Lung microvascular endothelial cell (primary cell): ENCODE data around the gene CENPN. TPM values are rescaled to one million over a fixed set of nuclear protein-coding genes. Genes with fewer than 3 reads are reported as not detected.

ENCODE experiments used
- DNase-seq, 2 donors: peaks; one replicate each; pipeline versions ENCODE4 v3.0.0 to v3.0.0-alpha.2; 2010; ENCODE audit warnings: low read depth in 2 of 2
- total RNA-seq: library from RNA; depleted of rRNA; stranded (reverse); fragments of >200 nt; gene quantifications from 2 replicates; pipeline ENCODE4 v1.2.1, GENCODE V29; 2014

Gene CENPN
- total RNA-seq, 1 donor from 2014 or later: 18.3 TPM

DNA sequence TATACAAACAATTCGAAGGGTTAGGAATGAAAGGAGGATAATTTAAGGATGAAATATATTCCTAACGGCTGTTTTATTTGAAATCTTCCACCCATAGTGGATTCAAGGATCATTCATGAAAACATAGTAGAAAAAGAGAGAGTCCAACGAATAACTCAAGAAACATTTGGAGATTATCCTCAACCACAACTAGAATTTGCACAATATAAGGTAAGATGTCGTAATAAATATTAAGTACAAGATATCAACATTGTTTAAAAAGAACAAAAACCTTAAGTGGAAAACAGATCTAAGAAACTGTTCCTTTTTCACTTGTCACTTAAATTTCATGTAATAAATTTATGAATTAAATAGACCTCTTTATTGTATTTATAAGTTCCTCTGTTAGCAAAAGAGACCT is 19.4 kb downstream of the CENPN start:
- no peak for DNase-seq

- no peak for DNase-seq
Measured at GRCh38 chr16:81029930-81030604, 23.1 kb downstream of the CENPN start.

DNA sequence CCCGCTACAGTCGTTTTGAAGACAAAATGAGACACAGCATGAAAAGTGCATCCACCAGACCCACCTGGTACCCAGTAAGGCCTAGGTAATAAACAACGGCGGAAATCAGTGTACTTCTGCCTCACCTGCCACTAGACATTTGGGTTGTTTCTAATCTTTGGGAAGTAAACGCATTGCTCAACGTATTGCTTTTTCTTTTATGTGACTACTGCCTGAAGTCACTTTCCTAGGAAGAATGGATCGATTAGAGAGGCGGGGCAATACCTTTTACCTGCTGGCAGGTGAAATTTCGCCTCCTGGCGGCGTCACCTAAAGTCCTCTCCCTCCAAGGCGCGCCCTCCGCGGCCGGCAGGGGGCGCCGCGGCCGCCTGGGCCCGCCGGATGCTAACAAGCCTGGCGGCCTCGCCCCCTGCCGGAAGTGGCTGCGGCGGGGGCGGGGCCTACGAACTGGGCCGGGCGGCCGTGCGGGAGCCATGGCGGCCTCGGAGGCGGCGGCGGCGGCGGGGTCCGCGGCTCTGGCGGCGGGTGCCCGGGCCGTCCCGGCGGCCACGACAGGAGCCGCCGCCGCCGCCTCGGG is 28.5 kb downstream of the CENPN start, which contains the start of gene ATMIN:
TSS of gene ATMIN (plus strand) at position 445 of the 577 bp plus-strand sequence. CDS start at position 474, 29 bp downstream.
- peak; percentile 88 to 92 for DNase-seq

DNA sequence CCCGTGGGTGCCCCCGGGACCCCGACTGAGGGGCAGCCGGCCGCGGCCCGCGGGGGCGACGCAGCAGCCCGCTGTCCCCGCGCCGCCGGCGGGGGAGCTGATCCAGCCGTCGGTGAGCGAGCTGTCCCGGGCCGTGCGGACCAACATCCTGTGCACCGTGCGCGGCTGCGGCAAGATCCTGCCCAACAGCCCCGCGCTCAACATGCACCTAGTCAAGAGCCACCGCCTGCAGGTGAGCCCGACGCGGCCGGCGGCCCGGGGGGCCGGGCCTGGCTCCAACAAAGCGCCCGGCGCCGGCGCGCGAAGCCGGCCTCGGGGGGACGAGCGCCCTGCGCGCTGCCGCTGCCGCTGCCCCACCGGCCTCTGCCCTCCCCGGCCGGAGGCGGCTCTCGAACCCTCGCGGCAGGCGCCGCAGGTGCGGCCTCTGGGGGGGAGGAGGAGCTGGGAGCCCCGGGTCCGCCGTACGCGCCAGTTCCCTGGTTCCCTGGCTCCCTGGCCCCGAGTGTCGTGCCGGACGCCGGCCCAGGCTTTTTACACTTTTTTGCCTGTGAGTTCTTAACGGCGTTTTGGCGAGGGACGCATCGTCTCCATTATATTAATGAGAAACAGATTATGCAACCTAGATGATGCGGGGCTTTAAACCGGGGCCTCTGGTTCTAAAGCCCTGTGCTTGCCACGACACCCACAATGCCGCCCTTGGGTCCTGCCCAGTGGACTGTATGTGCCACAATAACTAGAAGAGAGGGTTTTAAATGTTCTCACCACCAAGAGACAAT is 29.1 kb downstream of the CENPN start:
- DNase-seq: peak; percentile 47 to 59

DNA sequence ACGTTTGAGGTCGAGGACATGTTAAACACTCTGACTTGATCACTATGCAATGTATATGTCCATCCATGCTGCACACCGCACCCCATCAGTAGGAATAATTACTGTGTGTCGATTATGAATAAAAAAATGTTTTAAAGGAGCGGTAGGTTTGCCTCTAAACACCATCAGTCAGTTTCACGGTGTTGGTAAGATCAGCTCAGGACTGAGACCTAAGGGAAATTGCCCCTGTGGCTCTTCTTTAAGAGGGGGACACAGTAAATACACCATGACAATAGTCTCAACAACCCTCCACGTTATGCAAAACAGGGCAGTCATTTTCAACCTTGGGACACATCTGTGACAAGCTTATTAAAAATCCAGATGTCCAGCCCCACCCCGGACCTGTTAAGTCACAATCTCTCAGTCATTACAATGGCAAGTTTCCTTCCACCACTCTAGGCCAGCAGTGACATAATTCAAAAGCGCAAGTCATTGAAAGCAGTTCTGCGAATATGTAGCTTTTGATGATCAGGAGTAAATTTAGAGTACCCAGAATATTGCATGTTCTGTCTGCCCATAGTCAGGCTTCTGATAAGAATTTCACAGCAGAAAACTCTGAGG is 29.8 kb downstream of the CENPN start:
- peak; percentile 28 to 54 for DNase-seq

DNA sequence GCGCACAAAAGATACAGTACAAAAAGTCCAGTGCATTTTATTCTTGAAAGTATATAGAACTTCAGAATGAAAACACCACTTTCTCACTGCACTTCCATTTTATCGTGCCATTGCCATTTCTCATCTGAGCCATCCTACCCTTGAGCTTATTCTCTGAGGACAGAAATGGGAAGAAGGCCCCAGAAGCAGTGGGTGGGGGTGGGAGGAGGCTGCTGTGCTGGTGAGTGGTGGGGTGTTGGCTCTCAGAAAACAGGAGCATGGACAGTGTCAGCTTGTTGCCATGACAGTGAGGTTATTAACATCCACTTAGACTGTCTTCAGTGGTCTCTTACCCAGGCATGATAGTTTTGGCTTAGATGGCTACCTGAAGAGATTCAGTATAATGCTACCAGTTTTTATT is 33.1 kb downstream of the CENPN start:
- DNase-seq: no peak

- no peak for DNase-seq
Measured at GRCh38 chr16:81040842-81041241, 33.8 kb downstream of the CENPN start.

- no peak for DNase-seq
Measured at GRCh38 chr16:81041696-81042095, 34.7 kb downstream of the CENPN start.

DNA sequence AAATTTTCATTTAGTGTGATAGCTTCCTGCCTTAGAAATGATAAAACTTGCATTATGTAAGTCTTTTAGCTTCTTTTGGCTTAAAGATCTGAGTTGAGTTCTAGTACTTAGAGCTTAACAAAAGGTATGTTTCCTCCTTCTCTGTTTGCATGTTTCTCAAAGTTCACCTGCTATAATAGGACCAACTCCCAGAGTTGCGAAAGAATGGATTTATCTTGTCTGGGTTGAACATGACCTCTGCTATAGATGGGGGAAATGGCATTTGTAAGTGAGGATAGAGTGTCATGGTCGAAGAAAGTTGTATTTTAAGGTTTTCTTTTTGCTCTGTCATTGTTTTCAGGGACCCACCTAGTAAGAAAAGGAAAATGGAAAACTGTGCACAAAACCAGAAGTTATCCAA is 35.8 kb downstream of the CENPN start:
- DNase-seq: no peak

DNA sequence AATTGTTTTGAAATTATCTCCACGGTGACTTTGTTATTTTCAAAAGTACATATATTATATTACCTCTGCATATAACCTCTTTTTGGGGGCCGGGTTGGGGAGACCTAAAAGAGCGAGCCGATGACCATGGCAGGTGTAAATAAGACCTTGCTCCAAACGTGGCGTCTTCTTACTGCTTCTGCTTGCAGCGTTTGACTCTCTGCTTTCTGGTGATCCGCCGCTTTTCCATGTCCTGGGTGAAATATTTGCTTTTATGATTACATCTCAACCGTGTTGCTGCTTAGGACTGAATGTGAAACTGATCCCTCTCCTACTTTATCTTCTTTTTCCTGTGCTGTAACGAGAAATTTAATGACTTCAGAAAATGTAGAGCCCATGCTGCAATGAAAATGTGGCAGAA is 46.7 kb downstream of the CENPN start:
- no peak for DNase-seq

DNA sequence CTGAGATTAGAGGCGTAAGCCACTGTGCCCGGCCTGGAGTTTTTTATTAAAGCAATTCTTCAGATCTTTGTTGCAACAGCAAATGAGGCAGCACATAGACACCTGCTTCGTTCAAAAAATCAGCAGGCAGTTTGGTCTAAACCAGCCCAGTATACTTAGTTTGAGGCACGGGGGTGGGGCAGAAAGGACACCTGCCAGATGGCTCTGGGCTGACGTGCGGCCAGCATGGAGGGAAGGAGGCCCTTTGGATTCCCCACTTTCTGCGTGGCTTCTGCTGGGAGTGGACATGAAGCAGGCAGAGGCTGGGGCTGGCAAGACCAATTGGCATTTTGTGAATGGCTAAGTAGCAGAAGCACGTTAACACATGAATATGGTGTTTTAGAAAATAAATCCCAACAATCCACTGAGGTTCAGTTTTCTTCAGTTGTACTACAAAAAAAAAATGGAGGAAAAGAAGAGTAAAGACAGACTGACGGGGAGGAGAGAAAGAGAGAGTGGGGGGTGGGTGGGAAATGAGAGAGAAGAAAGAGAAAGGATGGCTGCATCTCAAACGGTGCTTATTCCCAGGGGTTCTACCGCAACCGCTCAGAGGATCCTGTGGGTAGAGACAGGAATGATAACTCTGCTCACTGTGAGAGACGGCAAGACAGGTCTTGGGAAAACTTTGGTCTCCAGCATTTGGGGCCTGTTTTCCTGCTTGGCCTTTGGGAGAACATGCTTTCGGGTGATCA is 53.7 kb downstream of the CENPN start:
- DNase-seq: no peak

GRCh38 chr16:81061307-81061640 is 54.3 kb downstream of the CENPN start:
- no peak for DNase-seq

DNA sequence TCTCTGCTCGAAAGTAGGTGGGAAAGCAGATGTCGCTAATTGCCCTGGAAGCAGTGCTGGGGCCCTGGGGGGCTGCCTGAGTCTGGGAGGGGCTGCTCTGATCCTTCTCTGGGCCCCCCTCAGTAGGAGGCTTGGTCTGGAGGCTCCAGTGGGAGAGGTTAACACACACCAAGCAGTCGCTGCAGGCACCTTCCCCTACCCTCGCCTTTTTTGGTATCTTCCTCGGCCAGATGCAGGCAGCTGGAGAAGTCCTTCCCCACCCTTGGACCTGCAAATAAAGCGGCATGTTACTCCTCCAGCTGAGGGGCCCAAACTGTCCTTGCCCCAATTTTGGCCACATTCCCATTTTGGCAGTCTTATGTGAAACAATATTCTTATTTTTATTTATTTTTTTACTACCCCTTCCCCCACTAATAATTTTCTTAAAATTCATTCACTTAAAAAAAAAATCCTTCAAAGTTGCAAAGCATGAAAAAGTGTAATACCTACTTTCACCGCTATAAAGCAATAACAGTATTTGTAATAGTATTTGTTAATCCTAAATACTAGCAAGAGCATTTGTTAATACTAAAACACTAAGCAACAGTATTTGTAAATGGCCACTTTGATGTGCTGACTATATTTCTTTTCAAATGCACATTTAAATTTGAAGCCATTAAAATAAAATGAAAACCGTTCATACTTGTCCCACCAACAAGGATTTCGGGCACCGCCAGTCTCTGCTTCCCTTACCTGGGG is 55.0 kb downstream of the CENPN start:
- DNase-seq: no peak

DNA sequence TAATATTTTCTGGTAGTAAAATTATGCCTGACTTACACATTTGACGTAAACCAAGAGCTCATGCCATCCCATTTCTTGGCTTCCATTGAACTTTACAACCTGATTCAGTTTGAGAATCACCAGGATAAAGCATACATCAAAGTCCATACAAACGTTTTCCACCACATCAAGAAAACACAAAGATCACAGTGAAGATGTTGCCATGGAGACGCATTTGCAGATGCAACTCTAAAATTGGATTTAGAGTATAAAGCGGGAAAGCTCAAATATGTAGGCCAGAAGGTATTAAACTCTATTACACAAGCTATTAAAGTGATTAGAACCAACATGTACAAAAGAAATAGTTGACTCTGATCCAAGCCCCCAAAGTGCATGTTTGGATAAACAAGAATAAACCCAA is 59.7 kb downstream of the CENPN start:
- no peak for DNase-seq

GRCh38 chr16:81067166-81067565 is 60.2 kb downstream of the CENPN start:
- DNase-seq: no peak

- no peak for DNase-seq
Measured at GRCh38 chr16:81069063-81069462, 62.0 kb downstream of the CENPN start.

DNA sequence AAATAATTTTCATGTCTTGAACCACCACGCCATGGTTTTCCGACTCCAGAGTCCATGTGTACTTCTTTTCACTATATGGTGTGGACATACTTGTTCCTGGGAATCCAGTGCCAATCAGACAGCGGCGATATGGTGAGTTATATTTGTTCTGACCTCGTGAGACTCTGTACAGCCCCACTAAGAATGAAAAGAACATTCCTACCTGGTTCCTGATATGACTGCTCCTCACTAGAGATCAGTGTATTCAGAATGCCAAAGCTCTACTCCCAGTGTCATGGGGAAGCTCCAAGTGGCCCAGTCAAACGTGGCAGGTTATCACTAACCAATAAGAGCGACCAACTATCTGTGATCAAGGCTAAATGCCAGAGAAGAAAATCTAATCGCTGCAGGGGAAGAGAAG is 64.0 kb downstream of the CENPN start:
- DNase-seq: no peak

DNA sequence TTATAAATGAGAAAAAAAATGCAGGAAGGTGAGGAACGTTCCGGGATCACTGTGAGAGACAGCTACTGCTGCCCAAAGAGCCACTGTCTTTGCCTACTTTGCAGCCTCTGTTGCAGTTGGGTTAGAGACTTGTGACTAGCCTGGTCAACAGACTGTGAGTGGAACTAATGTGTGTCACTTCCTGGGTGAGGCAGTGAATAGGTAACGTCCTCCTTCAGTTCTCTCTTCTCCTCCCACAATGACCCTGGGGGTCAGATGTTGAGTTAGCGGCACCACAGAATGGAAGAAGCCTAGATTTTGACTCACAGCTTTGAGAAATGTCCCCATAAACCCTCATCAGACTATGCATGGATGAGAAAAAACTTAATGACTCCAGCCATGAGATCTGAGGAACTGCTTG is 64.8 kb downstream of the CENPN start:
- peak in 1 of 2 donors; percentile 2 for DNase-seq

- DNase-seq: no peak
Measured at GRCh38 chr16:81073560-81074330, 66.7 kb downstream of the CENPN start.

- DNase-seq: peak; percentile 84 to 90
Measured at GRCh38 chr16:81076566-81077075, 69.6 kb downstream of the CENPN start.
